ENCODE results near the gene SPDYE6.
"Not testable (repeated sequence)": the region's sequence is repeated elsewhere in the genome, so short reads cannot be mapped to it uniquely, and the experiment has no call there.

SPDYE6 gene

GRCh38 chr7:102356344-102356743 lies at the start of gene SPDYE6:
Gene SPDYE6 (minus strand): TSS chr7:102356444. CDS start chr7:102356023, 421 bp downstream.
- H3K27me3 ChIP-seq (ENCODE audit: insufficient read depth, low read length); H3K9me3 ChIP-seq (ENCODE audit: low read length); H3K4me3 ChIP-seq (ENCODE audit: low read length); H2AFZ ChIP-seq (ENCODE audit: low read depth, low read length); H3K36me3 ChIP-seq (ENCODE audit: insufficient read depth, low read length); H3K4me1 ChIP-seq (ENCODE audit: insufficient read depth, low read length): not testable (repeated sequence)

- H3K4me3 ChIP-seq (ENCODE audit: low read length); H3K27me3 ChIP-seq (ENCODE audit: insufficient read depth, low read length); H2AFZ ChIP-seq (ENCODE audit: low read depth, low read length); H3K4me1 ChIP-seq (ENCODE audit: insufficient read depth, low read length): not testable (repeated sequence)
- peaks cover 18% of the 10 kb centered on the region for H3K9me3 ChIP-seq (ENCODE audit: low read length)
- H3K36me3 ChIP-seq (ENCODE audit: insufficient read depth, low read length) = peaks cover 74% of the 10 kb centered on the region
Observed at GRCh38 chr7:102404862-102405188, 48.6 kb upstream of the SPDYE6 start.

- Histone ChIP-seq H2AFZ (ENCODE audit: low read depth, low read length) (no peak overlapping the region), H3K27me3 (ENCODE audit: insufficient read depth, low read length) (no peaks in the 10 kb centered on the region), H3K9me3 (ENCODE audit: low read length) (peaks cover 14% of the 10 kb centered on the region), H3K4me3 (ENCODE audit: low read length) (no peak overlapping the region), H3K36me3 (ENCODE audit: insufficient read depth, low read length) (peaks cover 72% of the 10 kb centered on the region), H3K4me1 (ENCODE audit: insufficient read depth, low read length) (no peaks in the 10 kb centered on the region)
Observed at GRCh38 chr7:102404005-102404861, 48.0 kb upstream of the SPDYE6 start.

GRCh38 chr7:102403563-102403962 lies 47.3 kb upstream of the SPDYE6 start:
- Histone ChIP-seq H3K36me3 (ENCODE audit: insufficient read depth, low read length) (peaks cover 74% of the 10 kb centered on the region), H3K4me1 (ENCODE audit: insufficient read depth, low read length) (no peaks in the 10 kb centered on the region), H3K9me3 (ENCODE audit: low read length) (peaks cover 12% of the 10 kb centered on the region)

GRCh38 chr7:102400360-102400759 lies 44.1 kb upstream of the SPDYE6 start:
- Histone ChIP-seq H2AFZ (ENCODE audit: low read depth, low read length) (no peak overlapping the region), H3K36me3 (ENCODE audit: insufficient read depth, low read length) (peaks cover 47% of the 10 kb centered on the region), H3K27me3 (ENCODE audit: insufficient read depth, low read length) (no peaks in the 10 kb centered on the region), H3K4me1 (ENCODE audit: insufficient read depth, low read length) (peaks cover 11% of the 10 kb centered on the region), H3K9me3 (ENCODE audit: low read length) (no peaks in the 10 kb centered on the region), H3K4me3 (ENCODE audit: low read length) (no peak overlapping the region)

More at GRCh38 chr7:102403563-102403962, 47.3 kb upstream of the SPDYE6 start:
- H3K27me3 ChIP-seq (ENCODE audit: insufficient read depth, low read length) = no peaks in the 10 kb centered on the region
- H3K4me3 ChIP-seq (ENCODE audit: low read length) = no peak overlapping the region
- no peak overlapping the region for H2AFZ ChIP-seq (ENCODE audit: low read depth, low read length)

GRCh38 chr7:102398543-102398942 lies 42.3 kb upstream of the SPDYE6 start:
- peaks cover 41% of the 10 kb centered on the region for H3K36me3 ChIP-seq (ENCODE audit: insufficient read depth, low read length)
- H3K4me1 ChIP-seq (ENCODE audit: insufficient read depth, low read length) = peaks cover 13% of the 10 kb centered on the region
- no peaks in the 10 kb centered on the region for H3K9me3 ChIP-seq (ENCODE audit: low read length)
- no peak overlapping the region for H2AFZ ChIP-seq (ENCODE audit: low read depth, low read length)
- no peaks in the 10 kb centered on the region for H3K27me3 ChIP-seq (ENCODE audit: insufficient read depth, low read length)
- H3K4me3 ChIP-seq (ENCODE audit: low read length) = no peak overlapping the region

GRCh38 chr7:102396710-102397019 lies 40.4 kb upstream of the SPDYE6 start:
- peak overlapping the region; percentile 89 for H3K4me3 ChIP-seq (ENCODE audit: low read length)
- H3K9me3 ChIP-seq (ENCODE audit: low read length) = no peaks in the 10 kb centered on the region
- no peaks in the 10 kb centered on the region for H3K27me3 ChIP-seq (ENCODE audit: insufficient read depth, low read length)
- peaks cover 13% of the 10 kb centered on the region for H3K4me1 ChIP-seq (ENCODE audit: insufficient read depth, low read length)
- H2AFZ ChIP-seq (ENCODE audit: low read depth, low read length) = peak overlapping the region; percentile 42
- peaks cover 33% of the 10 kb centered on the region for H3K36me3 ChIP-seq (ENCODE audit: insufficient read depth, low read length)

GRCh38 chr7:102395873-102396709 lies 39.8 kb upstream of the SPDYE6 start, which contains the start of gene PRKRIP1:
Gene PRKRIP1 (plus strand): TSS chr7:102396363. CDS start chr7:102396412, 49 bp downstream.
- Histone ChIP-seq H3K36me3 (ENCODE audit: insufficient read depth, low read length) (peaks cover 31% of the 10 kb centered on the region), H3K9me3 (ENCODE audit: low read length) (no peaks in the 10 kb centered on the region), H3K27me3 (ENCODE audit: insufficient read depth, low read length) (no peaks in the 10 kb centered on the region), H2AFZ (ENCODE audit: low read depth, low read length) (peak within 1 kb of the TSS; percentile 42), H3K4me3 (ENCODE audit: low read length) (peak within 1 kb of the TSS; percentile 89), H3K4me1 (ENCODE audit: insufficient read depth, low read length) (peaks cover 13% of the 10 kb centered on the region)

GRCh38 chr7:102395592-102395872 lies 39.3 kb upstream of the SPDYE6 start:
- Histone ChIP-seq H3K4me3 (ENCODE audit: low read length) (peak overlapping the region; percentile 89), H3K27me3 (ENCODE audit: insufficient read depth, low read length) (no peaks in the 10 kb centered on the region), H3K9me3 (ENCODE audit: low read length) (no peaks in the 10 kb centered on the region), H2AFZ (ENCODE audit: low read depth, low read length) (peak overlapping the region; percentile 36), H3K36me3 (ENCODE audit: insufficient read depth, low read length) (peaks cover 26% of the 10 kb centered on the region), H3K4me1 (ENCODE audit: insufficient read depth, low read length) (peaks cover 13% of the 10 kb centered on the region)

- H3K27me3 ChIP-seq (ENCODE audit: insufficient read depth, low read length) = no peaks in the 10 kb centered on the region
- peaks cover 13% of the 10 kb centered on the region for H3K4me1 ChIP-seq (ENCODE audit: insufficient read depth, low read length)
- H3K4me3 ChIP-seq (ENCODE audit: low read length) = no peak overlapping the region
- H2AFZ ChIP-seq (ENCODE audit: low read depth, low read length) = no peak overlapping the region
- H3K36me3 ChIP-seq (ENCODE audit: insufficient read depth, low read length) = peaks cover 14% of the 10 kb centered on the region
- no peaks in the 10 kb centered on the region for H3K9me3 ChIP-seq (ENCODE audit: low read length)
Observed at GRCh38 chr7:102393467-102393866, 37.2 kb upstream of the SPDYE6 start.

GRCh38 chr7:102392330-102392729 lies 36.1 kb upstream of the SPDYE6 start:
- no peak overlapping the region for H3K4me3 ChIP-seq (ENCODE audit: low read length)
- no peak overlapping the region for H2AFZ ChIP-seq (ENCODE audit: low read depth, low read length)
- H3K4me1 ChIP-seq (ENCODE audit: insufficient read depth, low read length) = peaks cover 11% of the 10 kb centered on the region
- no peaks in the 10 kb centered on the region for H3K9me3 ChIP-seq (ENCODE audit: low read length)
- peaks cover 10% of the 10 kb centered on the region for H3K36me3 ChIP-seq (ENCODE audit: insufficient read depth, low read length)
- no peaks in the 10 kb centered on the region for H3K27me3 ChIP-seq (ENCODE audit: insufficient read depth, low read length)

GRCh38 chr7:102390697-102391484 lies 34.6 kb upstream of the SPDYE6 start:
- H3K4me1 ChIP-seq (ENCODE audit: insufficient read depth, low read length) = peaks cover 5% of the 10 kb centered on the region
- H3K9me3 ChIP-seq (ENCODE audit: low read length) = no peaks in the 10 kb centered on the region
- H3K36me3 ChIP-seq (ENCODE audit: insufficient read depth, low read length) = peaks cover 14% of the 10 kb centered on the region
- H3K4me3 ChIP-seq (ENCODE audit: low read length) = no peak overlapping the region
- no peaks in the 10 kb centered on the region for H3K27me3 ChIP-seq (ENCODE audit: insufficient read depth, low read length)
- H2AFZ ChIP-seq (ENCODE audit: low read depth, low read length) = no peak overlapping the region

- Histone ChIP-seq H2AFZ (ENCODE audit: low read depth, low read length) (no peak overlapping the region), H3K4me3 (ENCODE audit: low read length) (no peak overlapping the region), H3K27me3 (ENCODE audit: insufficient read depth, low read length) (no peaks in the 10 kb centered on the region), H3K36me3 (ENCODE audit: insufficient read depth, low read length) (peaks cover 16% of the 10 kb centered on the region), H3K4me1 (ENCODE audit: insufficient read depth, low read length) (no peaks in the 10 kb centered on the region), H3K9me3 (ENCODE audit: low read length) (no peaks in the 10 kb centered on the region)
Observed at GRCh38 chr7:102389810-102390209, 33.6 kb upstream of the SPDYE6 start.

Data from neuron (in vitro differentiated cells).